ENCODE measurements around the gene SLC7A7. TPM values are rescaled to one million over a fixed set of nuclear protein-coding genes. Genes with fewer than 3 reads are reported as not detected.

Gene SLC7A7
- total and polyA plus RNA-seq, 10 donors: 34.2 to 165 (median 85.8) TPM

GRCh38 chr14:22848351-22849164 lies 33.3 kb upstream of the SLC7A7 start:
- intact Hi-C loops (cut with DNase I; ENCODE audit: low total_unique reads): no loop called here
- peaks cover 21 to 85% (median 62%) of the 10 kb centered on the region in 6 donors for H3K4me1 ChIP-seq
- peaks cover 0 to 14% (median 0%) of the 10 kb centered on the region in 7 donors for H3K27me3 ChIP-seq (replicated peaks in 1 of 7)
- DNase-seq: peak; percentile 81
- H3K9me3 ChIP-seq: no peaks in the 10 kb centered on the region
- peaks cover 0 to 37% (median 13%) of the 10 kb centered on the region in 6 donors for H3K36me3 ChIP-seq
- peak overlapping the region; percentile 43 to 82 (median 68) for H3K27ac ChIP-seq
- TF ChIP-seq POLR2AphosphoS5 (IDR thresholded peaks at IDR 0.05) (peak; percentile 76 to 80 (median 78)), POLR2A (IDR thresholded peaks at IDR 0.05) (no peak)
- no peak overlapping the region for H3K4me3 ChIP-seq
- WGBS, 5 donors: 13 to 19% (median 14%) methylated on average over 12 of the region's 12 CpGs

GRCh38 chr14:22847661-22848341 lies 32.6 kb upstream of the SLC7A7 start:
- peaks cover 18 to 77% (median 55%) of the 10 kb centered on the region in 6 donors for H3K4me1 ChIP-seq
- H3K36me3 ChIP-seq: peaks cover 0 to 45% (median 16%) of the 10 kb centered on the region in 6 donors
- H3K27ac ChIP-seq: peak overlapping the region; percentile 43 to 82 (median 68)
- H3K9me3 ChIP-seq: no peaks in the 10 kb centered on the region
- H3K27me3 ChIP-seq (replicated peaks in 1 of 7): peaks cover 0 to 14% (median 0%) of the 10 kb centered on the region in 7 donors
- 28 to 55% (median 38%) methylated on average over 14 of the region's 14 CpGs for WGBS, 5 donors
- DNase-seq: no peak
- intact Hi-C loops (cut with DNase I; ENCODE audit: low total_unique reads): no loop called here
- no peak overlapping the region for H3K4me3 ChIP-seq
- TF ChIP-seq CTCF (IDR thresholded peaks at IDR 0.05 in 8 of 11, conservative IDR thresholded peaks at IDR 0.05 in 3 of 11): no peak
- TF ChIP-seq POLR2AphosphoS5 (IDR thresholded peaks at IDR 0.05): no peak

- Histone ChIP-seq H3K9me3 (no peaks in the 10 kb centered on the region), H3K27ac (peak overlapping the region in 7 of 8 donors; percentile 26 to 82 (median 69)), H3K27me3 (replicated peaks in 1 of 7) (peaks cover 0 to 14% (median 0%) of the 10 kb centered on the region in 7 donors), H3K4me1 (peaks cover 15 to 80% (median 51%) of the 10 kb centered on the region in 6 donors), H3K36me3 (peaks cover 0 to 54% (median 25%) of the 10 kb centered on the region in 6 donors), H3K4me3 (no peak overlapping the region)
- intact Hi-C loops (cut with DNase I; ENCODE audit: low total_unique reads): no loop called here
- 73 to 84% (median 78%) methylated on average over 11 of the region's 11 CpGs for WGBS, 5 donors
- DNase-seq: no peak
- TF ChIP-seq POLR2AphosphoS5 (IDR thresholded peaks at IDR 0.05) (peak in 1 of 3 donors; percentile 20), CTCF (IDR thresholded peaks at IDR 0.05 in 8 of 11, conservative IDR thresholded peaks at IDR 0.05 in 3 of 11) (no peak), POLR2A (IDR thresholded peaks at IDR 0.05) (no peak)
Measured at GRCh38 chr14:22846811-22847307, 31.6 kb upstream of the SLC7A7 start.

- no peak for TF ChIP-seq POLR2A (IDR thresholded peaks at IDR 0.05)
- TF ChIP-seq POLR2AphosphoS5 (IDR thresholded peaks at IDR 0.05): peak in 2 of 3 donors; percentile 13 to 36
- 81 to 89% (median 87%) methylated on average over 23 to 26 of the region's 26 CpGs for WGBS, 5 donors
- Histone ChIP-seq H3K4me1 (peaks cover 9 to 80% (median 46%) of the 10 kb centered on the region in 6 donors), H3K27ac (peak overlapping the region in 6 of 8 donors; percentile 26 to 82 (median 72)), H3K36me3 (peaks cover 0 to 63% (median 29%) of the 10 kb centered on the region in 6 donors), H3K9me3 (no peaks in the 10 kb centered on the region), H3K4me3 (no peak overlapping the region), H3K27me3 (replicated peaks in 1 of 7) (peaks cover 0 to 14% (median 0%) of the 10 kb centered on the region in 7 donors)
- intact Hi-C loops (cut with DNase I; ENCODE audit: low total_unique reads): no loop called here
- no peak for DNase-seq
Measured at GRCh38 chr14:22845821-22846625, 30.8 kb upstream of the SLC7A7 start.

Data from spleen (tissue), 11 donors.